Osteoblast (primary cell): ENCODE results near the gene KIAA0753. TPM values are rescaled to one million over a fixed set of nuclear protein-coding genes. Genes with fewer than 3 reads are reported as not detected.

Source experiments
- DNase-seq: peaks from one replicate; pipeline ENCODE4 v3.0.0; 2011; ENCODE audit warnings: low spot score, mixed read lengths; ENCODE audit not compliant: insufficient read length; ENCODE audit errors: missing footprints
- H2AFZ ChIP-seq: 2 replicates; pipeline ENCODE4 v1.6.0; 2011; ENCODE audit warnings: mild to moderate bottlenecking, low read length
- H3K27ac ChIP-seq: 2 replicates; pipeline ENCODE4 v1.5.1; 2011; ENCODE audit warnings: mild to moderate bottlenecking, low read depth, low read length, moderate library complexity
- H3K27me3 ChIP-seq: 2 replicates; pipeline ENCODE4 v1.6.0; 2012; ENCODE audit warnings: mild to moderate bottlenecking, control low read depth, inconsistent platforms, low read length, moderate library complexity; ENCODE audit not compliant: insufficient read depth
- H3K36me3 ChIP-seq: 2 replicates; pipeline ENCODE4 v1.5.1; 2011; ENCODE audit warnings: mild to moderate bottlenecking, low read length, control low read depth, moderate library complexity; ENCODE audit not compliant: insufficient read depth
- H3K4me1 ChIP-seq: 2 replicates; pipeline ENCODE4 v1.5.1; 2011; ENCODE audit warnings: mild to moderate bottlenecking, low read length, control low read depth, moderate library complexity; ENCODE audit not compliant: insufficient read depth
- H3K4me2 ChIP-seq: 2 replicates; pipeline ENCODE4 v1.6.0; 2011; ENCODE audit warnings: mild to moderate bottlenecking, low read length; ENCODE audit not compliant: insufficient read depth
- H3K4me3 ChIP-seq: fragments of 200-600 bp; sonication (generic); 3 replicates; pipeline ENCODE4 v1.5.1; 2012; ENCODE audit warnings: mild to moderate bottlenecking, low read length, inconsistent platforms; ENCODE audit not compliant: insufficient read depth
- H3K79me2 ChIP-seq: 2 replicates; pipeline ENCODE4 v1.6.0; 2012; ENCODE audit warnings: mild to moderate bottlenecking, low read length, control low read depth, inconsistent platforms; ENCODE audit not compliant: insufficient read depth
- H3K9me3 ChIP-seq: 2 replicates; pipeline ENCODE4 v1.5.1; 2011; ENCODE audit warnings: low read depth, low read length, control low read depth
- H4K20me1 ChIP-seq: 2 replicates; pipeline ENCODE4 v1.6.0; 2012; ENCODE audit warnings: mild to moderate bottlenecking, low read length, control low read depth; ENCODE audit not compliant: insufficient read depth
- CTCF ChIP-seq: IDR thresholded peaks from 2 replicates; pipeline ENCODE4 v1.5.1; 2011; ENCODE audit warnings: mild to moderate bottlenecking, low read depth, low read length, moderate library complexity; ENCODE audit errors: extremely low read depth
- total RNA-seq: library from RNA; depleted of rRNA; stranded (reverse); fragments of >200 nt; gene quantifications from 2 replicates; pipeline ENCODE4 v1.2.3, GENCODE V29; 2012

KIAA0753 gene
- 17.0 and 23.6 TPM in 2 replicates for total RNA-seq

GRCh38 chr17:6640536-6641246, at the start of gene KIAA0753, which contains the start of gene TXNDC17:
Gene KIAA0753, minus strand, starts transcription at chr17:6640711. Its CDS starts 5,608 bp downstream, at chr17:6635103.
Gene TXNDC17, plus strand, starts transcription at chr17:6641060. Its CDS starts 23 bp downstream, at chr17:6641083.
- H3K4me2 ChIP-seq = peak within 1 kb of the TSS; percentile 98
- H3K9me3 ChIP-seq = no peaks in the 10 kb centered on the region
- H3K79me2 ChIP-seq = peaks cover 60% of the 10 kb centered on the region
- peak within 1 kb of the TSS; percentile 84 for H3K4me3 ChIP-seq
- peaks cover 39% of the 10 kb centered on the region for H3K4me1 ChIP-seq
- H4K20me1 ChIP-seq = peaks cover 43% of the 10 kb centered on the region
- DNase-seq = peak; percentile 92
- H3K27ac ChIP-seq = peak within 1 kb of the TSS; percentile 70
- peaks cover 27% of the 10 kb centered on the region for H3K36me3 ChIP-seq
- H2AFZ ChIP-seq = peak within 1 kb of the TSS; percentile 98
- no peak for TF ChIP-seq CTCF
- no peaks in the 10 kb centered on the region for H3K27me3 ChIP-seq

- Histone ChIP-seq H4K20me1 (no peaks in the 10 kb centered on the region), H3K27ac (no peak overlapping the region), H3K4me1 (no peaks in the 10 kb centered on the region), H3K4me3 (no peak overlapping the region), H3K27me3 (peaks cover 18% of the 10 kb centered on the region), H3K36me3 (no peaks in the 10 kb centered on the region), H3K9me3 (no peaks in the 10 kb centered on the region), H3K4me2 (no peak overlapping the region), H3K79me2 (no peaks in the 10 kb centered on the region), H2AFZ (no peak overlapping the region)
- no peak for DNase-seq
- no peak for TF ChIP-seq CTCF
Observed at GRCh38 chr17:6688944-6689343, 48.4 kb upstream of the KIAA0753 start.

GRCh38 chr17:6686026-6686425, 45.5 kb upstream of the KIAA0753 start:
- Histone ChIP-seq H3K4me1 (no peaks in the 10 kb centered on the region), H2AFZ (no peak overlapping the region), H3K36me3 (no peaks in the 10 kb centered on the region), H3K27ac (no peak overlapping the region), H3K9me3 (no peaks in the 10 kb centered on the region), H3K4me3 (no peak overlapping the region), H3K27me3 (peaks cover 24% of the 10 kb centered on the region), H3K79me2 (no peaks in the 10 kb centered on the region), H4K20me1 (no peaks in the 10 kb centered on the region), H3K4me2 (no peak overlapping the region)
- no peak for DNase-seq
- TF ChIP-seq CTCF = no peak

- no peak overlapping the region for H3K4me2 ChIP-seq
- no peaks in the 10 kb centered on the region for H3K36me3 ChIP-seq
- H2AFZ ChIP-seq = no peak overlapping the region
- no peak for TF ChIP-seq CTCF
- no peaks in the 10 kb centered on the region for H3K9me3 ChIP-seq
- DNase-seq = no peak
- H3K79me2 ChIP-seq = no peaks in the 10 kb centered on the region
- no peak overlapping the region for H3K27ac ChIP-seq
- no peak overlapping the region for H3K4me3 ChIP-seq
- peaks cover 24% of the 10 kb centered on the region for H3K27me3 ChIP-seq
- H4K20me1 ChIP-seq = no peaks in the 10 kb centered on the region
- H3K4me1 ChIP-seq = no peaks in the 10 kb centered on the region
Observed at GRCh38 chr17:6684881-6685767, 44.6 kb upstream of the KIAA0753 start.
